Mesendoderm (in vitro differentiated cells): ENCODE data around the gene CHRNA5.
A peak's percentile ranks its signal among the peaks of the same experiment; 100 is the strongest.
"Not testable (repeated sequence)": the region's sequence is repeated elsewhere in the genome, so short reads cannot be mapped to it uniquely, and the experiment has no call there.

ENCODE experiments used
- DNase-seq: peaks from one replicate; pipeline ENCODE4 v3.0.0; 2013
- H2AK5ac ChIP-seq: 2 replicates; pipeline ENCODE4 v1.6.1; 2013; ENCODE audit warnings: low read length, inconsistent platforms
- H2BK120ac ChIP-seq: 2 replicates; pipeline ENCODE4 v1.6.1; 2013; ENCODE audit warnings: low read depth, mild to moderate bottlenecking, low read length, moderate library complexity, mixed read lengths
- H2BK15ac ChIP-seq: replicated peaks from 2 replicates; pipeline ENCODE4 v1.6.1; 2013; ENCODE audit warnings: low read depth, mild to moderate bottlenecking, moderate library complexity
- H2BK5ac ChIP-seq: 2 replicates; pipeline ENCODE4 v1.6.1; 2013; ENCODE audit warnings: low read length, inconsistent platforms
- H3K18ac ChIP-seq: 2 replicates; pipeline ENCODE4 v1.6.1; 2013; ENCODE audit warnings: mild to moderate bottlenecking, low read length, mixed read lengths
- H3K23ac ChIP-seq: one replicate; pipeline ENCODE4 v1.6.1; 2013; ENCODE audit warnings: low read length
- H3K27ac ChIP-seq: 2 replicates; pipeline ENCODE4 v1.5.1; 2013; ENCODE audit warnings: low read depth, mild to moderate bottlenecking, inconsistent platforms, low read length, moderate library complexity
- H3K27me3 ChIP-seq: 2 replicates; pipeline ENCODE4 v1.6.1; 2013; ENCODE audit warnings: low read length, control low read depth, mild to moderate bottlenecking, inconsistent platforms; ENCODE audit not compliant: insufficient read depth, poor library complexity
- H3K36me3 ChIP-seq: 2 replicates; pipeline ENCODE4 v1.6.1; 2013; ENCODE audit warnings: low read length, inconsistent platforms; ENCODE audit not compliant: control insufficient read depth, insufficient read depth
- H3K4ac ChIP-seq: one replicate; pipeline ENCODE4 v1.6.1; 2013; ENCODE audit warnings: low read depth, mild to moderate bottlenecking, low read length, moderate library complexity
- H3K4me1 ChIP-seq: 2 replicates; pipeline ENCODE4 v1.6.1; 2013; ENCODE audit warnings: low read depth, low read length, inconsistent platforms; ENCODE audit not compliant: control insufficient read depth
- H3K4me2 ChIP-seq: 2 replicates; pipeline ENCODE4 v1.6.1; 2013; ENCODE audit warnings: low read length
- H3K4me3 ChIP-seq: 2 replicates; pipeline ENCODE4 v1.5.1; 2013; ENCODE audit warnings: mild to moderate bottlenecking, low read length
- H3K56ac ChIP-seq: one replicate; pipeline ENCODE4 v1.6.1; 2013; ENCODE audit warnings: low read length
- H3K79me1 ChIP-seq: 2 replicates; pipeline ENCODE4 v1.6.1; 2013; ENCODE audit warnings: low read length, inconsistent platforms
- H3K79me2 ChIP-seq: 2 replicates; pipeline ENCODE4 v1.6.1; 2013; ENCODE audit warnings: mild to moderate bottlenecking, low read length; ENCODE audit not compliant: control insufficient read depth, insufficient read depth
- H3K9ac ChIP-seq: 2 replicates; pipeline ENCODE4 v1.6.1; 2013; ENCODE audit warnings: low read length, inconsistent platforms
- H4K5ac ChIP-seq: one replicate; pipeline ENCODE4 v1.6.1; 2013; ENCODE audit warnings: low read length
- H4K8ac ChIP-seq: one replicate; pipeline ENCODE4 v1.6.1; 2013; ENCODE audit warnings: low read depth, mild to moderate bottlenecking, control low read depth, low read length, moderate library complexity
- WGBS: extraction: QIAGEN DNeasy Blood & Tissue Kit; methylation state at CpG from one replicate; pipeline ENCODE4 v1.1.7; 2013; ENCODE audit warnings: low lambda C conversion rate, missing lambda C conversion rate; ENCODE audit not compliant: insufficient coverage; ENCODE audit errors: extremely low coverage; 5-methylcytosine and 5-hydroxymethylcytosine counted together

CHRNA5 gene

GRCh38 chr15:78552597-78552996, 12.7 kb upstream of the CHRNA5 start:
- Histone ChIP-seq H4K5ac (no peak overlapping the region), H3K27ac (no peak overlapping the region), H3K18ac (no peak overlapping the region), H2AK5ac (no peak overlapping the region), H2BK120ac (no peak overlapping the region), H3K4me3 (no peak overlapping the region), H3K9ac (no peak overlapping the region), H3K4ac (no peak overlapping the region), H3K27me3 (no peaks in the 10 kb centered on the region), H3K79me1 (no peaks in the 10 kb centered on the region), H2BK15ac (no peak overlapping the region), H3K23ac (no peak overlapping the region), H3K56ac (no peak overlapping the region), H4K8ac (no peak overlapping the region), H3K36me3 (peaks cover 6% of the 10 kb centered on the region), H3K79me2 (no peaks in the 10 kb centered on the region), H3K4me1 (no peaks in the 10 kb centered on the region), H2BK5ac (no peak overlapping the region), H3K4me2 (no peak overlapping the region)
- no CpG with 5 or more reads among the region's 5 CpGs for WGBS
- DNase-seq: no peak

GRCh38 chr15:78560201-78560600, 5.1 kb upstream of the CHRNA5 start:
- not testable (repeated sequence) for DNase-seq, H3K4me2 ChIP-seq
- no CpG with 5 or more reads among the region's 10 CpGs for WGBS

GRCh38 chr15:78561490-78561889, 3.8 kb upstream of the CHRNA5 start:
- no peaks in the 10 kb centered on the region for H3K79me1 ChIP-seq
- no peak overlapping the region for H2BK5ac ChIP-seq
- DNase-seq: no peak
- no peak overlapping the region for H4K5ac ChIP-seq
- H3K27me3 ChIP-seq: no peaks in the 10 kb centered on the region
- H3K18ac ChIP-seq: no peak overlapping the region
- no peak overlapping the region for H2BK15ac ChIP-seq
- H2AK5ac ChIP-seq: no peak overlapping the region
- no peaks in the 10 kb centered on the region for H3K4me1 ChIP-seq
- no peak overlapping the region for H3K4ac ChIP-seq
- H3K36me3 ChIP-seq: no peaks in the 10 kb centered on the region
- H3K27ac ChIP-seq: no peak overlapping the region
- WGBS: no CpG with 5 or more reads among the region's 5 CpGs
- no peak overlapping the region for H2BK120ac ChIP-seq
- H3K56ac ChIP-seq: no peak overlapping the region
- no peak overlapping the region for H3K23ac ChIP-seq
- H4K8ac ChIP-seq: no peak overlapping the region
- H3K9ac ChIP-seq: no peak overlapping the region
- H3K4me3 ChIP-seq: no peak overlapping the region
- no peaks in the 10 kb centered on the region for H3K79me2 ChIP-seq
- H3K4me2 ChIP-seq: no peak overlapping the region

More at GRCh38 chr15:78560201-78560600, 5.1 kb upstream of the CHRNA5 start:
- H3K18ac ChIP-seq, H3K79me1 ChIP-seq, H3K9ac ChIP-seq, H4K8ac ChIP-seq, H3K23ac ChIP-seq, H3K27ac ChIP-seq, H3K4me1 ChIP-seq, H3K79me2 ChIP-seq, H3K36me3 ChIP-seq, H3K27me3 ChIP-seq, H3K4me3 ChIP-seq, H2BK15ac ChIP-seq, H3K4ac ChIP-seq, H4K5ac ChIP-seq, H2AK5ac ChIP-seq, H3K56ac ChIP-seq, H2BK120ac ChIP-seq, H2BK5ac ChIP-seq: not testable (repeated sequence)

GRCh38 chr15:78563092-78563491, 2.2 kb upstream of the CHRNA5 start:
- no peaks in the 10 kb centered on the region for H3K27me3 ChIP-seq
- no peak overlapping the region for H3K9ac ChIP-seq
- H4K5ac ChIP-seq: no peak overlapping the region
- no peak overlapping the region for H2AK5ac ChIP-seq
- no peak overlapping the region for H3K4me3 ChIP-seq
- H3K27ac ChIP-seq: no peak overlapping the region
- DNase-seq: no peak
- H2BK15ac ChIP-seq: no peak overlapping the region
- H3K56ac ChIP-seq: no peak overlapping the region
- no peaks in the 10 kb centered on the region for H3K36me3 ChIP-seq
- no CpG with 5 or more reads among the region's 2 CpGs for WGBS
- no peak overlapping the region for H3K18ac ChIP-seq
- H3K4me1 ChIP-seq: no peaks in the 10 kb centered on the region
- H3K23ac ChIP-seq: no peak overlapping the region
- no peak overlapping the region for H3K4me2 ChIP-seq
- no peak overlapping the region for H2BK5ac ChIP-seq
- H2BK120ac ChIP-seq: no peak overlapping the region
- H4K8ac ChIP-seq: no peak overlapping the region
- H3K79me2 ChIP-seq: no peaks in the 10 kb centered on the region
- H3K79me1 ChIP-seq: no peaks in the 10 kb centered on the region
- H3K4ac ChIP-seq: no peak overlapping the region

- no peak overlapping the region for H3K4me3 ChIP-seq
- DNase-seq: no peak
- WGBS: no CpG with 5 or more reads among the region's 11 CpGs
Measured at GRCh38 chr15:78564743-78565096, 600 bp upstream of the CHRNA5 start.

GRCh38 chr15:78565951-78566774, 843 bp downstream of the CHRNA5 start:
- Histone ChIP-seq H3K36me3 (no peaks in the 10 kb centered on the region), H3K4ac (no peak overlapping the region), H3K4me3 (peak overlapping the region; percentile 77), H3K79me2 (no peaks in the 10 kb centered on the region), H3K4me1 (no peaks in the 10 kb centered on the region), H4K8ac (no peak overlapping the region), H2BK5ac (no peak overlapping the region), H3K18ac (peak overlapping the region; percentile 5), H3K23ac (no peak overlapping the region), H2BK120ac (no peak overlapping the region), H4K5ac (no peak overlapping the region), H2BK15ac (no peak overlapping the region), H3K27ac (no peak overlapping the region), H2AK5ac (no peak overlapping the region), H3K9ac (peak overlapping the region; percentile 79), H3K27me3 (no peaks in the 10 kb centered on the region), H3K4me2 (peak overlapping the region; percentile 85), H3K56ac (peak overlapping the region; percentile 87), H3K79me1 (no peaks in the 10 kb centered on the region)
- DNase-seq: peak; percentile 65
- no CpG with 5 or more reads among the region's 19 CpGs for WGBS

More at GRCh38 chr15:78564743-78565096, 600 bp upstream of the CHRNA5 start:
- Histone ChIP-seq H2BK120ac (no peak overlapping the region), H2AK5ac (no peak overlapping the region), H3K79me1 (no peaks in the 10 kb centered on the region), H3K56ac (no peak overlapping the region), H4K8ac (no peak overlapping the region), H3K23ac (no peak overlapping the region), H3K4me1 (no peaks in the 10 kb centered on the region), H3K4ac (no peak overlapping the region), H3K27me3 (no peaks in the 10 kb centered on the region), H3K4me2 (peak overlapping the region; percentile 2), H3K36me3 (no peaks in the 10 kb centered on the region), H4K5ac (no peak overlapping the region), H3K79me2 (no peaks in the 10 kb centered on the region), H3K9ac (no peak overlapping the region), H3K18ac (no peak overlapping the region), H3K27ac (no peak overlapping the region), H2BK15ac (no peak overlapping the region), H2BK5ac (no peak overlapping the region)
